Mucosa of stomach (tissue), 1 donor: ENCODE measurements around the gene RPRD1A.
"Not testable (repeated sequence)": the region's sequence is repeated elsewhere in the genome, so short reads cannot be mapped to it uniquely, and the experiment has no call there.

Source experiments
- H3K27me3 ChIP-seq: one replicate; pipeline ENCODE4 v1.7.0; 2013; ENCODE audit warnings: mild to moderate bottlenecking, low read length; ENCODE audit not compliant: control insufficient read depth, insufficient read depth
- H3K36me3 ChIP-seq: one replicate; pipeline ENCODE4 v1.7.0; 2013; ENCODE audit warnings: low read length; ENCODE audit not compliant: control insufficient read depth, insufficient read depth
- H3K4me1 ChIP-seq: one replicate; pipeline ENCODE4 v1.7.0; 2013; ENCODE audit warnings: mild to moderate bottlenecking, low read length; ENCODE audit not compliant: control insufficient read depth, insufficient read depth
- H3K4me3 ChIP-seq: one replicate; pipeline ENCODE4 v1.7.0; 2013; ENCODE audit warnings: low read length
- H3K9ac ChIP-seq: one replicate; pipeline ENCODE4 v1.7.0; 2013; ENCODE audit warnings: mild to moderate bottlenecking, low read length, moderate library complexity
- H3K9me3 ChIP-seq: one replicate; pipeline ENCODE4 v1.7.0; 2013; ENCODE audit warnings: mild to moderate bottlenecking, low read length, moderate library complexity; ENCODE audit not compliant: control insufficient read depth
- donor health status: Pancreatic carcinoma.

Gene RPRD1A

DNA sequence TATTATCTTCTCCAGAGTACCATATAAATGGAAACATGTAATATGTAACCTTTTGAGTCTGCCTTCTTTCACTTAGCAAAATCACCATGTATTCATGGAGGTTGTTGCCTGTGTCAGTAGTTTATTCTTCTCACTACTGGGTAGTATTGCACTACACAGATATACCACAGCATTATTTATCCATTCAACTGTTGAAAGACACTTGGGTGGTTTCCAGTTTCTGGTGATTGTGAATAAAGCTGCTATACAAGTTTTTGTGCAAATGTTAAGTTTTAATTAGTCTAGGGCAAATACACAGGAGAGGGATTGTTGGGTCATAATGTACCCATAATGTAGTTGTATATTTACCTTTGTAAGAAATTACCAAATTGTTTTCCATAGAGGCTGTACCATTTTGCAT is 29.6 kb upstream of the RPRD1A start:
- H3K9ac ChIP-seq = no peak overlapping the region

DNA sequence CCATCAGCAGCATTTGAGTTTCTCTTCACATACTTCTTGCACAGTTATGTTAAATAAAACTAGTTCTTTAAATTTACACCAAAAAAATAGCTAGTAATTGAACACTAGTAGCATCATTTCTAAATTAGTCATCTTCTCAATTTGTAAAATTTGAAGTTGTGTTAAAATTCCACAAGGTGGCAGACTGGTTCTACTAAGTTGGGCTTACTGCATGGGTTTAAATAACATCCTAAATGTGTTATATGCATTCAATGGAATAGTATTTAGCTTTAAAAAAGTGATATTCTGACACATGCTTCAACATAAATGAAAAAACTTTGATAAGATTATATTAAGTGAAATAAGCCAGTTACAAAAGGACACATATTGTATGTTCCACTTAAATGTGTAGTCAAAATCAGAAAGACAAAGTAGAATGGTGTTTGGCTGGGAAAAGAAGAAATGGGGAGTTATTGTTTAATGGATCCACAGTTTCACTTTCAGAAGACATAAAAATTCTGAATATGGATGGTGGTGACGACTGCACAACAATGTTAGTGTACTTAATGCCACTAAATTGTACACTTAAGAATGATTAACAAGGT is 28.7 kb upstream of the RPRD1A start:
- Histone ChIP-seq H3K27me3 (no peaks in the 10 kb centered on the region), H3K4me3 (no peak overlapping the region), H3K9ac (no peak overlapping the region), H3K36me3 (no peaks in the 10 kb centered on the region), H3K4me1 (no peaks in the 10 kb centered on the region), H3K9me3 (no peaks in the 10 kb centered on the region)

More for the DNA sequence above, 29.6 kb upstream of the RPRD1A start:
- no peaks in the 10 kb centered on the region for H3K4me1 ChIP-seq
- no peak overlapping the region for H3K4me3 ChIP-seq
- no peaks in the 10 kb centered on the region for H3K27me3 ChIP-seq
- H3K36me3 ChIP-seq = no peaks in the 10 kb centered on the region
- no peaks in the 10 kb centered on the region for H3K9me3 ChIP-seq

DNA sequence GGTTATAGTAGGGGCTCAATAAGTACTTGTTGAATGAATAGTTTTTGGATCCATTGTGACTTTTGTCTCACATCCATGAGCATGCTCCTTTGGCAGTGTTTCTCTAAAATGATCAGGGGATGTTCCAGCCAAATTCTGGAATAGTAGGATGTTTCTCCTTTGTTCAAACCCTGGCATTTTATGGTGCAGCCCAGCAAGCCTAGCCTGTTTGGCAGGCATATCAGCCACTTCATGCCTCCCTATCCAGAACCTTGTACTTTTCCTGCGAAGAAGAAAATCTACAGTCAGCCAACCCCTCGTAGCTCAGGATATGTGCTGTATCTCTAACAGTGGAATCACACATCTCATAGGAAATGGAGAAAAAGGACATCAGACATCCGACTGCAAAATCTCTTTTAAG is 27.1 kb upstream of the RPRD1A start:
- Histone ChIP-seq H3K4me3 (no peak overlapping the region), H3K9ac (no peak overlapping the region), H3K27me3 (no peaks in the 10 kb centered on the region), H3K36me3 (no peaks in the 10 kb centered on the region), H3K4me1 (no peaks in the 10 kb centered on the region), H3K9me3 (no peaks in the 10 kb centered on the region)

DNA sequence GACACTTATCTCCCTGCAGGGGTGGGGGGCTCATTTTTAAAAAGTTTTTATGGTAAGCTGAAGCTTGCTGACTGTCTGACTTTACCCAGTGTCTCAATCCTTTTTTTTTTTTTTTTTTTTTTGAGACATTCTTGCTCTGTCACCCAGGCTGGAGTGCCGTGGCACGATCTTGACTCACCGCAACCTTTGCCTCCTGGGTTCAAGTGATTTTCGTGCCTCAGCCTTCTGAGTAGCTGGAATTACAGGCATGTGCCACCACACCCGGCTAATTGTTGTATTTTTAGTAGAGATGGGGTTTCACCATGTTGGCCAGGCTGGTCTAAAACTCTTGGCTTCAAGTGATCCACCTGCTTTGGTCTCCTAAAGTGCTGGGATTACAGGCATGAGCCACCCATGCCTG is 24.8 kb upstream of the RPRD1A start:
- not testable (repeated sequence) for H3K9ac ChIP-seq, H3K9me3 ChIP-seq, H3K36me3 ChIP-seq, H3K27me3 ChIP-seq, H3K4me1 ChIP-seq, H3K4me3 ChIP-seq

DNA sequence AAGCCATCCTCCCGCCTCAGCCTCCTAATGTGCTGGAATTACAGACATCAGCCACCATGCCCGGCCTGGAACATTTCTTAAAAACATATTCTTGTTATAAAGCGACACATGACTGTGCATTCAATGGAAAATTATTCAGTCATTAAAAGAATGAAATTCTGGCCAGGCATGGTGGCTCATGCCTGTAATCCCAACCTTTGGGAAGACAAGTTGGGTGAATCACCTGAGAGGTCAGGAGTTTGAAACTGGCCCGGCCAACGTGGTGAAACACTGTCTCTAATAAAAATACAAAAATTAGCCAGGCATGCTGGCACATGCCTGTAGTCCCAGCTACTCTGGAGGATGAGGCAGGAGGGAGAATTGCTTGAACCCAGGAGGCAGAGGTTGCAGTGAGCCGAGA is 21.6 kb upstream of the RPRD1A start:
- Histone ChIP-seq H3K27me3 (no peaks in the 10 kb centered on the region), H3K36me3 (no peaks in the 10 kb centered on the region), H3K9ac (no peak overlapping the region), H3K9me3 (no peaks in the 10 kb centered on the region), H3K4me3 (no peak overlapping the region), H3K4me1 (no peaks in the 10 kb centered on the region)

DNA sequence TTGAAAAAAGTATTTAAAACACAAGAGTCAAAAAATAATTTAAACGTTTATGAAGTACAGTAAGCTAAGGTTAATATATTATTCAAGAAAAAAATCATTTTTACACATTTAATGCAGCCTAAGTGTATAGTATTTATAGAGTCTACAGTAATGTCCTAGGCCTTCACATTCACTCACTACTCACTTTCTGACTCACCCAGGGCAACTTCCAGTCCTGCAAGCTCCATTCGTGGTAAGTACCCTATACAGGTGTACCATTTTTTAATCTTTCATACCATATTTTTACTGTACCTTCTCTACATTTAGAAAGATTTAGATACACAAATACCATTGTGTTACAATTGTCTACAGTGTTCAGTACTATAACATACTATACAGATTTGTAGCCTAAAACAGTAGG is 20.9 kb upstream of the RPRD1A start:
- no peaks in the 10 kb centered on the region for H3K9me3 ChIP-seq
- no peaks in the 10 kb centered on the region for H3K4me1 ChIP-seq
- H3K36me3 ChIP-seq = no peaks in the 10 kb centered on the region
- no peak overlapping the region for H3K4me3 ChIP-seq
- H3K27me3 ChIP-seq = no peaks in the 10 kb centered on the region
- no peak overlapping the region for H3K9ac ChIP-seq

DNA sequence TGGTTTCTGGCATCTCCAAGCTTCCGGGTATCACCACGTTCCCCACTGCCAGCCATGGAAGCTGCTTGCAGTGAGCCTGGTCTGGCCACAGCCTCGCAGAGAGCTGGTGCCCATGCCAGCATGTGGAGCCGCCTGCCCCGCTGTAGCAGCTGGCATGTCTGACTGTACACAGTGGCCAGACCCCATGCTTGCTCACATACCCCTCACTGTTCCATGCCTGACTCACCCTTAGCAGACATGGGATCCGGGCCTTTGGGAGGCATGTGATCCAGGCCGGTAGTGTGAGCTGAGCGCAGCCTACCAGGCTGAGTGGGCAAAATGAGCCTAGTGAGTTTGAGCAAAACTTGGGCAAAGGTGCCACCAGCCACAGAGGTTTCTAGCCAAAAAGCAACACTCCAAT is 18.8 kb upstream of the RPRD1A start:
- H3K4me1 ChIP-seq = no peaks in the 10 kb centered on the region
- no peak overlapping the region for H3K9ac ChIP-seq
- H3K9me3 ChIP-seq = no peaks in the 10 kb centered on the region
- H3K27me3 ChIP-seq = no peaks in the 10 kb centered on the region
- no peaks in the 10 kb centered on the region for H3K36me3 ChIP-seq
- H3K4me3 ChIP-seq = no peak overlapping the region

DNA sequence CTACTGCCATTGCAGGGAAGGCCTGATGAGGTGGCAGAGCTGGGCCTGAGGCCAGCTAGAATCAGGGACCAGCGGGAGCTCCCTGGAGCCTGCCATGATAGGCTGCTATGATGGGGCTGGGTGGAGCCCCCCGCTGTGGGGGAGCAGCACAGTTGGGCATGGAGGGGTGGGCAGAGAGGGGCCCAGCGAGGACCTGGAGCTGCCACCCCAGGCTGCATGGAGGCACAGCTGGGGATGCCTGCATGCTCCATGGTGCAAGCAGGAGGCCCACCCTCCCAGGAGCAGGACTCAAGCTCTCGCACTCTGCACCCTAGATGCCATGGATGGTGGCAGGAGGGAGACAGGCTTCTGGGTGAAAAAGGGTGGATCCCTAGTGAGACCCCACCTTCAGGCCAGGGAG is 17.8 kb upstream of the RPRD1A start:
- Histone ChIP-seq H3K4me3 (no peak overlapping the region), H3K27me3 (no peaks in the 10 kb centered on the region), H3K4me1 (no peaks in the 10 kb centered on the region), H3K9ac (no peak overlapping the region), H3K9me3 (no peaks in the 10 kb centered on the region), H3K36me3 (no peaks in the 10 kb centered on the region)

DNA sequence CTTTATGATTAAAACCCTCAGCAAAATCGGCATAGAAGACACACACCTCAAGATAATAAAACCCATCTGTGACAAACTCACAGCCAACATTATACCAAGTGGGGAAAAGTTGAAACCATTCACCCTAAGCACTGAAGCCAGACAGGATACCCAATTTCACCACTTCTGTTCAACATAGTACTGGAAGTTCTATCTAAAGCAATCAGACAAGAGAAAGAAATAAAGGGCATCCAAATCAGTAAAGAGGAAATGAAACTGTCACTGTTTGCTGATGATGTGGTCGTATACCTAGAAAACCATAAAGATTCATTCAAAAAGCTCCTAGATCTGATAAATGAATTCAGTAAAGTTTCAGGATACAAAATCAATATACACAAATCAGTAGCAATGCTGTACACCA is 16.4 kb upstream of the RPRD1A start:
- Histone ChIP-seq H3K4me3 (no peak overlapping the region), H3K36me3 (no peaks in the 10 kb centered on the region), H3K9me3 (no peaks in the 10 kb centered on the region), H3K4me1 (no peaks in the 10 kb centered on the region), H3K9ac (no peak overlapping the region), H3K27me3 (no peaks in the 10 kb centered on the region)

DNA sequence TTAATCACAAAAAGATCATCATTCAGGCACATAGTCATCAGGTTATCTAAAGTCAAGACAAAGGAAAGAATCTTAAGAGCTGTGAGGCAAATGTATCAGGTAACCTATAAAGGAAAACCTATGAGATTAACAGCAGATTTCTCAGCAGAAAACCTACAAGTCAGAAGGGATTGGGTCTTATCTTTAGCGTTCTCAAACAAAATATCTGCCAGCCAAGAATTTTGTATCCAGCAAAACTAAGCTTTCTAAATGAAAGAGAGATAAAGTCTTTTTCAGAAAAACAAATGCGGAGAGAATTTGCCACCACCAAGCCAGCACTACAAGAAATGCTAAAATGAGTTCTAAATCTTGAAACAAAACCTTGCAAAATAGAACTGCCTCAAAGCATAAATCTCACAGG is 13.8 kb upstream of the RPRD1A start:
- not testable (repeated sequence) for H3K4me3 ChIP-seq, H3K4me1 ChIP-seq, H3K27me3 ChIP-seq, H3K9ac ChIP-seq, H3K36me3 ChIP-seq, H3K9me3 ChIP-seq

DNA sequence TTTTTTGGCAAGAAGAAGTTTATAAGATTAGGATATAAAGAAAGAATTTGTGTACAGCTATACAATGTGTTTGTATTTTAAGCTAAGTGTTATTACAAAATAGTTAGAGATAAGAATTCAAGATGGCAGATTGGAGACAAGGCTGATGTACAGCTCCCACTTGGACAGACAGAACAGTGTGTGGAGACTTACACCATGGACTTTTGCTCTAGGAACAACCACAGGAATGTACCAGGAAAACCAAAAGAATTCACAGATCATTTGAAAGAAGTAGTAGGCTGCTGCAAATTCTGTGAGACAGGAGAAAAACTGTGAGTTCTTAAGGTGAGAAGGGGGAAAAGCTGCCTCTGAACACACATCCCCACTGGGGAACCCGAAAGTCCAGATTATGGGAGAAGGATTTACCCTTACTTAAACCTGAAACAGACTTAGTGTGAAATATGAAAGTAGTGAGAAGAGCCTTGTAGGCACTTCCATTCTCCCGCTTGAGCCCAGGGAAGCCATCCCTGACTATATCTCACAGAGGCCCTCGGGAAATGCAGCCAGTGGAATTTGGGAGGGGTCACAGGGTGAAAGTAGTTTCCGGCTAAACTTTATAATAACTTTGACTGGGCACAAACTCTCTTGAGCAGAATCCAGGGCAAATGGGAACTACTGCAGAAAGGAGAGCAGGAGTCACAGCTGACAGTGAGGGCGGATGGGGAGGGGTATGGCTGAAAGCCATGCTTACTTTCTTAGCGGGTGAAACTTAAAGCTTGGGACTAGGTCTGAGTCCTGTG is 11.6 kb upstream of the RPRD1A start:
- Histone ChIP-seq H3K9ac (no peak overlapping the region), H3K4me3 (no peak overlapping the region), H3K4me1 (no peaks in the 10 kb centered on the region), H3K36me3 (no peaks in the 10 kb centered on the region), H3K9me3 (no peaks in the 10 kb centered on the region), H3K27me3 (no peaks in the 10 kb centered on the region)

DNA sequence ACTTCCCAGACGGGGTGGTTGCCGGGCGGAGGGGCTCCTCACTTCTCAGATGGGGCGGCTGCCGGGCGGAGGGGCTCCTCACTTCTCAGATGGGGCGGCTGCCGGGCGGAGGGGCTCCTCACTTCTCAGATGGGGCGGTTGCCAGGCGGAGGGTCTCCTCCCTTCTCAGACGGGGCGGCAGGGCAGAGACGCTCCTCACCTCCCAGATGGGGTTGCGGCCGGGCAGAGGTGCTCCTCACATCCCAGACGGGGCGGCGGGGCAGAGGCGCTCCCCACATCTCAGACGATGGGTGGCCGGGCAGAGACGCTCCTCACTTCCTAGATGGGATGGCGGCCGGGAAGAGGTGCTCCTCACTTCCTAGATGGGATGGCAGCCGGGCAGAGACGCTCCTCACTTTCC is 10.4 kb upstream of the RPRD1A start:
- H3K4me1 ChIP-seq, H3K27me3 ChIP-seq, H3K9ac ChIP-seq, H3K36me3 ChIP-seq, H3K4me3 ChIP-seq, H3K9me3 ChIP-seq: not testable (repeated sequence)
